HEK293 (cell line): ENCODE measurements around the gene HINFP.

Source experiments
- BCL6B ChIP-seq: fragments of 450-650 bp; formaldehyde crosslinking; IDR thresholded peaks from 2 replicates; pipeline ENCODE4 v1.5.1; 2017; ENCODE audit warnings: missing biosample characterization, missing genetic modification characterization
- EGR2 ChIP-seq: fragments of 450-650 bp; formaldehyde crosslinking; IDR thresholded peaks from 2 replicates; pipeline ENCODE4 v1.5.1; 2016; ENCODE audit warnings: low read depth, missing biosample characterization, missing genetic modification characterization
- GFI1B ChIP-seq: fragments of 450-650 bp; formaldehyde crosslinking; IDR thresholded peaks from 2 replicates; pipeline ENCODE4 v1.5.1; 2016; ENCODE audit warnings: missing biosample characterization, missing genetic modification characterization
- GLI4 ChIP-seq: fragments of 450-650 bp; formaldehyde crosslinking; IDR thresholded peaks from 2 replicates; pipeline ENCODE4 v1.5.1; 2016; ENCODE audit warnings: missing biosample characterization, missing genetic modification characterization
- GLIS2 ChIP-seq: fragments of 450-650 bp; formaldehyde crosslinking; IDR thresholded peaks from 2 replicates; pipeline ENCODE4 v1.5.1; 2016; ENCODE audit warnings: missing biosample characterization, missing genetic modification characterization
- HOXD13 ChIP-seq: sonication (generic); formaldehyde crosslinking; IDR thresholded peaks from 2 replicates; pipeline ENCODE4 v1.8.0; 2022; ENCODE audit warnings: missing genetic modification reagents, borderline replicate concordance
- SCRT1 ChIP-seq: fragments of 450-650 bp; formaldehyde crosslinking; IDR thresholded peaks from 2 replicates; pipeline ENCODE4 v1.5.1; 2016; ENCODE audit warnings: missing biosample characterization, missing genetic modification characterization, borderline replicate concordance
- SP7 ChIP-seq: fragments of 450-650 bp; formaldehyde crosslinking; IDR thresholded peaks from 2 replicates; pipeline ENCODE4 v1.5.1; 2016; ENCODE audit warnings: missing biosample characterization, missing genetic modification characterization
- TRIM28 ChIP-seq: IDR thresholded peaks from 2 replicates; pipeline ENCODE4 v1.6.1; 2011; ENCODE audit warnings: low read length, control low read depth, borderline replicate concordance
- WT1 ChIP-seq: fragments of 450-650 bp; formaldehyde crosslinking; IDR thresholded peaks from 2 replicates; pipeline ENCODE4 v1.5.1; 2016; ENCODE audit warnings: missing biosample characterization, missing genetic modification characterization
- ZBTB17 ChIP-seq: fragments of 450-650 bp; formaldehyde crosslinking; IDR thresholded peaks from 2 replicates; pipeline ENCODE4 v1.5.1; 2016; ENCODE audit warnings: missing biosample characterization, missing genetic modification characterization
- ZBTB48 ChIP-seq: fragments of 450-650 bp; formaldehyde crosslinking; IDR thresholded peaks from 2 replicates; pipeline ENCODE4 v1.5.1; 2016; ENCODE audit warnings: missing biosample characterization, missing genetic modification characterization
- ZNF138 ChIP-seq: fragments of 450-650 bp; formaldehyde crosslinking; IDR thresholded peaks from 2 replicates; pipeline ENCODE4 v1.5.1; 2016; ENCODE audit warnings: missing biosample characterization, missing genetic modification characterization, borderline replicate concordance
- ZNF280C ChIP-seq: fragments of 450-650 bp; formaldehyde crosslinking; IDR thresholded peaks from 2 replicates; pipeline ENCODE4 v1.5.1; 2016; ENCODE audit warnings: missing biosample characterization, missing genetic modification characterization
- ZNF302 ChIP-seq: fragments of 450-650 bp; formaldehyde crosslinking; IDR thresholded peaks from 2 replicates; pipeline ENCODE4 v1.5.1; 2016; ENCODE audit warnings: missing biosample characterization, missing genetic modification characterization, low read depth
- ZNF366 ChIP-seq: fragments of 450-650 bp; formaldehyde crosslinking; conservative IDR thresholded peaks from 2 replicates; pipeline ENCODE4 v1.5.1; 2016; ENCODE audit warnings: missing biosample characterization, missing genetic modification characterization
- ZNF426 ChIP-seq: fragments of 450-650 bp; formaldehyde crosslinking; IDR thresholded peaks from 2 replicates; pipeline ENCODE4 v1.5.1; 2017; ENCODE audit warnings: missing biosample characterization, missing genetic modification characterization, mild to moderate bottlenecking, inconsistent platforms, moderate library complexity
- ZNF473 ChIP-seq: fragments of 450-650 bp; formaldehyde crosslinking; IDR thresholded peaks from 2 replicates; pipeline ENCODE4 v1.5.1; 2017; ENCODE audit warnings: missing biosample characterization, missing genetic modification characterization
- ZNF48 ChIP-seq: fragments of 450-650 bp; formaldehyde crosslinking; IDR thresholded peaks from 2 replicates; pipeline ENCODE4 v1.5.1; 2016; ENCODE audit warnings: missing biosample characterization, missing genetic modification characterization
- ZNF548 ChIP-seq: fragments of 450-650 bp; formaldehyde crosslinking; IDR thresholded peaks from 2 replicates; pipeline ENCODE4 v1.5.1; 2016; ENCODE audit warnings: missing biosample characterization, missing genetic modification characterization
- ZNF571 ChIP-seq: fragments of 450-650 bp; formaldehyde crosslinking; IDR thresholded peaks from 2 replicates; pipeline ENCODE4 v1.5.0; 2017; ENCODE audit warnings: missing biosample characterization, missing genetic modification characterization
- ZNF610 ChIP-seq: fragments of 450-650 bp; formaldehyde crosslinking; IDR thresholded peaks from 2 replicates; pipeline ENCODE4 v1.5.1; 2016; ENCODE audit warnings: missing biosample characterization, missing genetic modification characterization, borderline replicate concordance
- ZNF621 ChIP-seq: fragments of 450-650 bp; formaldehyde crosslinking; IDR thresholded peaks from 2 replicates; pipeline ENCODE4 v1.5.1; 2017; ENCODE audit warnings: missing biosample characterization, missing genetic modification characterization
- ZNF624 ChIP-seq: fragments of 450-650 bp; formaldehyde crosslinking; IDR thresholded peaks from 2 replicates; pipeline ENCODE4 v1.5.1; 2017; ENCODE audit warnings: missing biosample characterization, missing genetic modification characterization
- ZNF701 ChIP-seq: fragments of 450-650 bp; formaldehyde crosslinking; IDR thresholded peaks from 2 replicates; pipeline ENCODE4 v1.5.1; 2016; ENCODE audit warnings: missing biosample characterization, missing genetic modification characterization
- ZNF843 ChIP-seq: fragments of 450-650 bp; formaldehyde crosslinking; IDR thresholded peaks from 2 replicates; pipeline ENCODE4 v1.5.1; 2016; ENCODE audit warnings: missing biosample characterization, missing genetic modification characterization
- ZSCAN4 ChIP-seq: fragments of 450-650 bp; formaldehyde crosslinking; IDR thresholded peaks from 2 replicates; pipeline ENCODE4 v1.5.1; 2017; ENCODE audit warnings: missing biosample characterization, missing genetic modification characterization
- TF ChIP-seq, protein P1 (sequence below): fragments of 450-650 bp; formaldehyde crosslinking; conservative IDR thresholded peaks from 2 replicates; pipeline ENCODE4 v1.5.1; 2016; ENCODE audit warnings: low read depth, missing biosample characterization, missing genetic modification characterization
- TF ChIP-seq, protein P2 (sequence below): fragments of 450-650 bp; formaldehyde crosslinking; IDR thresholded peaks from 2 replicates; pipeline ENCODE4 v1.5.1; 2016; ENCODE audit warnings: missing biosample characterization, missing genetic modification characterization

Gene HINFP

GRCh38 chr11:119084663-119085436 is 36.5 kb upstream of the HINFP start, which contains the start of gene HMBS (continued):
- no peak for TF ChIP-seq ZNF426 (tag by site-specific recombination)
- TF ChIP-seq HOXD13 (CRISPR knock-in tag): no peak
- TF ChIP-seq, protein P1, sequence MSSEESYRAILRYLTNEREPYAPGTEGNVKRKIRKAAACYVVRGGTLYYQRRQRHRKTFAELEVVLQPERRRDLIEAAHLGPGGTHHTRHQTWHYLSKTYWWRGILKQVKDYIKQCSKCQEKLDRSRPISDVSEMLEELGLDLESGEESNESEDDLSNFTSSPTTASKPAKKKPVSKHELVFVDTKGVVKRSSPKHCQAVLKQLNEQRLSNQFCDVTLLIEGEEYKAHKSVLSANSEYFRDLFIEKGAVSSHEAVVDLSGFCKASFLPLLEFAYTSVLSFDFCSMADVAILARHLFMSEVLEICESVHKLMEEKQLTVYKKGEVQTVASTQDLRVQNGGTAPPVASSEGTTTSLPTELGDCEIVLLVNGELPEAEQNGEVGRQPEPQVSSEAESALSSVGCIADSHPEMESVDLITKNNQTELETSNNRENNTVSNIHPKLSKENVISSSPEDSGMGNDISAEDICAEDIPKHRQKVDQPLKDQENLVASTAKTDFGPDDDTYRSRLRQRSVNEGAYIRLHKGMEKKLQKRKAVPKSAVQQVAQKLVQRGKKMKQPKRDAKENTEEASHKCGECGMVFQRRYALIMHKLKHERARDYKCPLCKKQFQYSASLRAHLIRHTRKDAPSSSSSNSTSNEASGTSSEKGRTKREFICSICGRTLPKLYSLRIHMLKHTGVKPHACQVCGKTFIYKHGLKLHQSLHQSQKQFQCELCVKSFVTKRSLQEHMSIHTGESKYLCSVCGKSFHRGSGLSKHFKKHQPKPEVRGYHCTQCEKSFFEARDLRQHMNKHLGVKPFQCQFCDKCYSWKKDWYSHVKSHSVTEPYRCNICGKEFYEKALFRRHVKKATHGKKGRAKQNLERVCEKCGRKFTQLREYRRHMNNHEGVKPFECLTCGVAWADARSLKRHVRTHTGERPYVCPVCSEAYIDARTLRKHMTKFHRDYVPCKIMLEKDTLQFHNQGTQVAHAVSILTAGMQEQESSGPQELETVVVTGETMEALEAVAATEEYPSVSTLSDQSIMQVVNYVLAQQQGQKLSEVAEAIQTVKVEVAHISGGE (tag by site-specific recombination): peak; percentile 86
- TF ChIP-seq ZNF366 (tag by site-specific recombination): no peak
- TF ChIP-seq ZNF571 (tag by site-specific recombination): no peak
- TF ChIP-seq ZNF624: no peak
- no peak for TF ChIP-seq ZNF548 (tag by site-specific recombination)
- no peak for TF ChIP-seq ZNF473 (tag by site-specific recombination)
- TF ChIP-seq EGR2 (tag by site-specific recombination): no peak
- peak; percentile 70; the same call in 1 of the 2 replicates for TF ChIP-seq WT1 (tag by site-specific recombination)
- TF ChIP-seq ZNF610 (tag by site-specific recombination): no peak
- TF ChIP-seq ZNF302 (tag by site-specific recombination): no peak
- no peak for TF ChIP-seq GFI1B (tag by site-specific recombination)
- no peak for TF ChIP-seq BCL6B (tag by site-specific recombination)
- no peak for TF ChIP-seq TRIM28
- TF ChIP-seq ZBTB48: no peak
- TF ChIP-seq ZNF280C (tag by site-specific recombination): no peak
- TF ChIP-seq ZNF843 (tag by site-specific recombination): no peak
- peak; percentile 42; the same call in 1 of the 2 replicates for TF ChIP-seq ZBTB17 (tag by site-specific recombination)
- TF ChIP-seq, protein P2, sequence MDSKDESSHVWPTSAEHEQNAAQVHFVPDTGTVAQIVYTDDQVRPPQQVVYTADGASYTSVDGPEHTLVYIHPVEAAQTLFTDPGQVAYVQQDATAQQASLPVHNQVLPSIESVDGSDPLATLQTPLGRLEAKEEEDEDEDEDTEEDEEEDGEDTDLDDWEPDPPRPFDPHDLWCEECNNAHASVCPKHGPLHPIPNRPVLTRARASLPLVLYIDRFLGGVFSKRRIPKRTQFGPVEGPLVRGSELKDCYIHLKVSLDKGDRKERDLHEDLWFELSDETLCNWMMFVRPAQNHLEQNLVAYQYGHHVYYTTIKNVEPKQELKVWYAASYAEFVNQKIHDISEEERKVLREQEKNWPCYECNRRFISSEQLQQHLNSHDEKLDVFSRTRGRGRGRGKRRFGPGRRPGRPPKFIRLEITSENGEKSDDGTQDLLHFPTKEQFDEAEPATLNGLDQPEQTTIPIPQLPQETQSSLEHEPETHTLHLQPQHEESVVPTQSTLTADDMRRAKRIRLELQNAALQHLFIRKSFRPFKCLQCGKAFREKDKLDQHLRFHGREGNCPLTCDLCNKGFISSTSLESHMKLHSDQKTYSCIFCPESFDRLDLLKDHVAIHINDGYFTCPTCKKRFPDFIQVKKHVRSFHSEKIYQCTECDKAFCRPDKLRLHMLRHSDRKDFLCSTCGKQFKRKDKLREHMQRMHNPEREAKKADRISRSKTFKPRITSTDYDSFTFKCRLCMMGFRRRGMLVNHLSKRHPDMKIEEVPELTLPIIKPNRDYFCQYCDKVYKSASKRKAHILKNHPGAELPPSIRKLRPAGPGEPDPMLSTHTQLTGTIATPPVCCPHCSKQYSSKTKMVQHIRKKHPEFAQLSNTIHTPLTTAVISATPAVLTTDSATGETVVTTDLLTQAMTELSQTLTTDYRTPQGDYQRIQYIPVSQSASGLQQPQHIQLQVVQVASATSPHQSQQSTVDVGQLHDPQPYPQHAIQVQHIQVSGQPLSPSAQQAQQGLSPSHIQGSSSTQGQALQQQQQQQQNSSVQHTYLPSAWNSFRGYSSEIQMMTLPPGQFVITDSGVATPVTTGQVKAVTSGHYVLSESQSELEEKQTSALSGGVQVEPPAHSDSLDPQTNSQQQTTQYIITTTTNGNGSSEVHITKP (tag by site-specific recombination): peak; percentile 87
- no peak for TF ChIP-seq ZNF621 (tag by site-specific recombination)
- TF ChIP-seq GLIS2: peak; percentile 93
- TF ChIP-seq SCRT1 (tag by site-specific recombination): no peak
- TF ChIP-seq ZNF48 (tag by site-specific recombination): no peak
- TF ChIP-seq SP7 (tag by site-specific recombination): peak; percentile 51; the same call in 1 of the 2 replicates
- TF ChIP-seq GLI4: no peak
- 0 out of 2 replicates have a peak, but pooled peaks have one; percentile 11 for TF ChIP-seq ZSCAN4 (tag by site-specific recombination)
- no peak for TF ChIP-seq ZNF701 (tag by site-specific recombination)
- no peak for TF ChIP-seq ZNF138 (tag by site-specific recombination)
